GM12878 (cell line): ENCODE data around the gene MRPL2. TPM values are rescaled to one million over a fixed set of nuclear protein-coding genes. Genes with fewer than 3 reads are reported as not detected.

Experiments
- ATAC-seq: fragments of 200-7000 bp; cut with Tn5 transposase; 3 replicates; pipeline ENCODE4 v1.9.1; 2020; ENCODE audit warnings: mild to moderate bottlenecking, moderate library complexity
- BruUV-seq: library from RNA; stranded (reverse); fragments of 400-500 nt; replicated peaks from 2 replicates; lab custom pipeline; 2021; lab: Mats Ljungman, UMichigan
- CTCF ChIA-PET: fragments of 300-600 bp; sonication (Branson Sonifier 250); formaldehyde crosslinking; extraction: SDS; loops from one replicate; lab custom pipeline; 2021; ENCODE audit warnings: inconsistent platforms; lab: Yijun Ruan, JAX
- POLR2A ChIA-PET: fragments of 350-600 bp; formaldehyde crosslinking; extraction: SDS; loops from one replicate; lab custom pipeline; 2021; ENCODE audit warnings: inconsistent platforms; lab: Charles Lee
- RAD21 ChIA-PET: fragments of 300-600 bp; sonication (Branson Sonifier 250); formaldehyde crosslinking; loops from one replicate; lab custom pipeline; 2023; ENCODE audit warnings: antibody characterized with exemption; ENCODE audit not compliant: unreplicated experiment; lab: Charles Lee
- SMC1A ChIA-PET: fragments of 300-600 bp; sonication (Branson Sonifier 250); formaldehyde crosslinking; loops from one replicate; lab custom pipeline; 2023; ENCODE audit not compliant: unreplicated experiment, uncharacterized antibody; lab: Charles Lee
- DNase-seq: peaks from one replicate; pipeline ENCODE4 v3.0.0-alpha.2; 2011; ENCODE audit warnings: low read depth, low spot score
- FAIRE-seq: peaks from 3 replicates; lab custom pipeline; 2011; peaks lifted over from hg19 to GRCh38; lab: Jason Lieb, UNC
- H2AFZ ChIP-seq: 2 replicates; pipeline ENCODE4 v1.6.0; 2011; ENCODE audit warnings: low read depth, low read length, control low read depth; ENCODE audit not compliant: control insufficient read depth
- H3K27ac ChIP-seq: 2 replicates; pipeline ENCODE4 v1.5.1; 2011; ENCODE audit warnings: control low read depth; ENCODE audit not compliant: control insufficient read depth, insufficient read depth
- H3K27me3 ChIP-seq, 2 experiments: replicated peaks in 1 of 2; 2 replicates each; pipeline versions ENCODE4 v1.6.0 to v1.6.1; 2011; ENCODE audit warnings: low read length in 1 of 2; ENCODE audit not compliant: control insufficient read depth in 2 of 2, insufficient read depth in 2 of 2
- H3K36me3 ChIP-seq, 2 experiments: 2 replicates each; pipeline ENCODE4 v1.5.1; 2011; ENCODE audit warnings: low read length in 1 of 2; ENCODE audit not compliant: control insufficient read depth in 2 of 2, insufficient read depth in 2 of 2
- H3K4me1 ChIP-seq: 2 replicates; pipeline ENCODE4 v1.6.1; 2011; ENCODE audit warnings: mild to moderate bottlenecking, low read length, moderate library complexity, mixed read lengths; ENCODE audit not compliant: control insufficient read depth, insufficient read depth
- H3K4me2 ChIP-seq: 2 replicates; pipeline ENCODE4 v1.6.0; 2011; ENCODE audit warnings: control low read depth; ENCODE audit not compliant: control insufficient read depth, insufficient read depth
- H3K4me3 ChIP-seq: fragments of 200-600 bp; sonication (generic); 2 replicates; pipeline ENCODE4 v1.5.1; 2016
- H3K79me2 ChIP-seq: 2 replicates; pipeline ENCODE4 v1.6.0; 2011; ENCODE audit warnings: low read length; ENCODE audit not compliant: control insufficient read depth, insufficient read depth
- H3K9ac ChIP-seq: 2 replicates; pipeline ENCODE4 v1.8.0; 2011; ENCODE audit warnings: low read length, control low read depth, mixed read lengths; ENCODE audit not compliant: control insufficient read depth, insufficient read depth
- H3K9me3 ChIP-seq: replicated peaks from 3 replicates; pipeline ENCODE4 v1.5.1; 2011; ENCODE audit warnings: mild to moderate bottlenecking, low read length; ENCODE audit not compliant: control insufficient read depth, insufficient read depth
- H4K20me1 ChIP-seq: 2 replicates; pipeline ENCODE4 v1.6.0; 2011; ENCODE audit not compliant: control insufficient read depth, insufficient read depth
- CHD2 ChIP-seq: IDR thresholded peaks from 2 replicates; pipeline ENCODE4 v1.6.1; 2011; ENCODE audit warnings: low read depth, low read length, improper control_type of control experiment, borderline replicate concordance
- PAX8 ChIP-seq: fragments of 450-650 bp; IDR thresholded peaks from 2 replicates; pipeline ENCODE4 v1.6.1; 2017; ENCODE audit warnings: mild to moderate bottlenecking, moderate library complexity
- ZNF592 ChIP-seq: fragments of 450-650 bp; IDR thresholded peaks from 2 replicates; pipeline ENCODE4 v1.6.1; 2017; ENCODE audit warnings: mild to moderate bottlenecking, moderate library complexity
- WGBS: methylation state at CpG from one replicate; pipeline ENCODE4 v1.1.6; 2016; ENCODE audit warnings: low lambda C conversion rate; ENCODE audit not compliant: insufficient replicate concordance, insufficient coverage; ENCODE audit errors: missing lambda C conversion rate; 5-methylcytosine and 5-hydroxymethylcytosine counted together
- in situ Hi-C: fragments of 300-500 bp; cut with MboI; formaldehyde crosslinking; loops from 9 replicates; pipeline ENCODE4 v1.14.3; 2018; ENCODE audit warnings: mixed read lengths
- intact Hi-C: fragments of 100-400 bp; cut with micrococcal nuclease; formaldehyde crosslinking; loops from one replicate; pipeline ENCODE4 v1.14.2; 2022; ENCODE audit not compliant: unreplicated experiment
- polyA plus RNA-seq, 11 experiments: library from polyadenylated mRNA; depleted of rRNA in 4 of 11; unstranded in 6 of 11; stranded (reverse) in 5 of 11; fragments of >200 nt; fragmentation: Nextera tagmentation in 4 of 11; fragmentation: Illumina TruSeq in 1 of 11; extraction: Ambion mirVana in 4 of 11; extraction: Trizol in 1 of 11; gene quantifications; 1 replicate in 1 of 11; 2 replicates in 10 of 11; pipeline versions ENCODE4 v1.2.1 to v1.2.3, GENCODE V29; 2011 to 2016; ENCODE audit warnings: inconsistent platforms in 2 of 11, missing spikeins in 2 of 11, low read depth in 1 of 11
- total RNA-seq, 4 experiments: library from RNA; depleted of rRNA in 3 of 4; stranded (reverse); fragments of >200 nt in 3 of 4; fragmentation: Illumina TruSeq in 1 of 4; extraction: Trizol in 1 of 4; gene quantifications; 2 replicates each; pipeline versions ENCODE4 v1.2.1 to v1.2.3, GENCODE V29; 2013 to 2021

Gene MRPL2
- total and polyA plus RNA-seq, 10 of the 15 experiments (the other 5 are each of a cell fraction or from before 2014, with no cell fraction given) = 29.7 to 125 (median 50.2) TPM

GRCh38 chr6:43058531-43058930, 703 bp downstream of the MRPL2 start:
- BruUV-seq = no TSS peak
- ATAC-seq (no peak), FAIRE-seq (peak; percentile 18), DNase-seq (no peak)
- intact Hi-C loops (loop anchor here (5.0 kb wide), 1 partner anchor 156 kb away; no protein-coding TSS in a partner anchor), in situ Hi-C loops (no loop called here)
- Histone ChIP-seq H3K27ac (peak overlapping the region; percentile 87), H4K20me1 (no peaks in the 10 kb centered on the region), H3K4me2 (peak overlapping the region; percentile 94), H3K9me3 (no peaks in the 10 kb centered on the region), H3K36me3 (no peaks in the 10 kb centered on the region; a peak in 2 of 4 replicates), H3K9ac (peak overlapping the region; percentile 89), H2AFZ (no peak overlapping the region), H3K79me2 (peaks cover 19% of the 10 kb centered on the region), H3K4me1 (peaks cover 3% of the 10 kb centered on the region), H3K4me3 (peak overlapping the region; percentile 95), H3K27me3 (no peaks in the 10 kb centered on the region)
- ChIA-PET SMC1A (interaction anchor here (0.7 to 2.2 kb wide), 5 partner anchors 44 to 158 kb away, joined by 3 to 10 read pairs (median 5); partner anchors contain the start of genes KLHDC3 and MEA1), RAD21 (interaction anchor here (1.3 kb wide), 3 partner anchors 38 to 48 kb away, joined by 4 to 8 read pairs (median 5); partner anchors contain the start of gene KLHDC3), POLR2A (interaction anchor here (0.9 to 2.5 kb wide), 3 partner anchors 35 to 129 kb away, joined by 5 to 19 read pairs (median 12); partner anchors contain the start of genes CNPY3, KLHDC3 and MEA1), CTCF (interaction anchor here (0.9 kb wide), 1 partner anchor 38 kb away, joined by 3 read pairs; no protein-coding TSS in a partner anchor)
- TF ChIP-seq ZNF592 (no peak), CHD2 (no peak), PAX8 (0 out of 2 replicates have a peak, but pooled peaks have one; percentile 48)
- 0% methylated on average over 1 of the region's 1 CpG for WGBS
